MM.1S (cell line): ENCODE data around the gene CASKIN1.

Source experiments
- DNase-seq: peaks from one replicate; pipeline ENCODE4 v3.0.0-alpha.2; 2015
- H2AFZ ChIP-seq: fragments of 300-600 bp; sonication (generic); 2 replicates; pipeline ENCODE4 v1.6.0; 2016; ENCODE audit warnings: antibody characterized with exemption, low read length
- H3F3A ChIP-seq: fragments of 300-600 bp; sonication (generic); 2 replicates; pipeline ENCODE4 v1.6.1; 2016; ENCODE audit warnings: mild to moderate bottlenecking, antibody characterized with exemption, low read length, moderate library complexity, mixed read lengths; ENCODE audit not compliant: insufficient read depth
- H3K27ac ChIP-seq: fragments of 300-600 bp; sonication (generic); 2 replicates; pipeline ENCODE4 v1.5.1; 2016; ENCODE audit warnings: mild to moderate bottlenecking, low read length
- H3K27me3 ChIP-seq: fragments of 300-600 bp; sonication (generic); replicated peaks from 2 replicates; pipeline ENCODE4 v1.6.0; 2016; ENCODE audit warnings: low read length; ENCODE audit not compliant: insufficient read depth
- H3K36me3 ChIP-seq: fragments of 300-600 bp; sonication (generic); replicated peaks from 2 replicates; pipeline ENCODE4 v1.6.1; 2016; ENCODE audit warnings: mild to moderate bottlenecking, low read length, mixed read lengths; ENCODE audit not compliant: insufficient read depth
- H3K4me1 ChIP-seq: fragments of 300-600 bp; sonication (generic); 2 replicates; pipeline ENCODE4 v1.6.1; 2016; ENCODE audit warnings: low read length, mixed read lengths
- H3K4me2 ChIP-seq: fragments of 300-600 bp; sonication (generic); 2 replicates; pipeline ENCODE4 v1.6.0; 2016; ENCODE audit warnings: low read depth, low read length
- H3K4me3 ChIP-seq: fragments of 300-600 bp; sonication (generic); 2 replicates; pipeline ENCODE4 v1.5.1; 2016; ENCODE audit warnings: low read length, mixed read lengths
- H3K79me2 ChIP-seq: fragments of 300-600 bp; sonication (generic); 2 replicates; pipeline ENCODE4 v1.6.1; 2016; ENCODE audit warnings: mixed run types, low read length, mixed read lengths
- H3K9ac ChIP-seq: fragments of 300-600 bp; sonication (generic); 2 replicates; pipeline ENCODE4 v1.6.1; 2016; ENCODE audit warnings: low read length, mixed read lengths
- H3K9me2 ChIP-seq: fragments of 300-600 bp; sonication (generic); replicated peaks from 2 replicates; pipeline ENCODE4 v1.6.1; 2016; ENCODE audit warnings: mild to moderate bottlenecking, low read length, mixed read lengths; ENCODE audit not compliant: insufficient read depth
- H3K9me3 ChIP-seq: fragments of 300-600 bp; sonication (generic); replicated peaks from 2 replicates; pipeline ENCODE4 v1.6.1; 2016; ENCODE audit warnings: mild to moderate bottlenecking, low read length, mixed read lengths; ENCODE audit not compliant: insufficient read depth
- H4K20me1 ChIP-seq: fragments of 300-600 bp; sonication (generic); 2 replicates; pipeline ENCODE4 v1.6.1; 2016; ENCODE audit warnings: mild to moderate bottlenecking, low read length, moderate library complexity, mixed read lengths; ENCODE audit not compliant: insufficient read depth
- CTCF ChIP-seq: fragments of 300-600 bp; sonication (generic); IDR thresholded peaks from 2 replicates; pipeline ENCODE4 v1.5.1; 2016; ENCODE audit warnings: antibody characterized with exemption, low read length, mixed read lengths
- EZH2 ChIP-seq: fragments of 300-600 bp; sonication (generic); optimal IDR thresholded peaks from 2 replicates; pipeline ENCODE3; 2017; ENCODE audit warnings: low read depth, mild to moderate bottlenecking, antibody characterized with exemption, low read length, mixed read lengths
- EZH2phosphoT487 ChIP-seq: fragments of 300-600 bp; sonication (generic); IDR thresholded peaks from 2 replicates; pipeline ENCODE4 v1.6.1; 2018; ENCODE audit warnings: antibody characterized with exemption, low read length

The CASKIN1 gene

GRCh38 chr16:2238838-2239675 lies 42.7 kb upstream of the CASKIN1 start:
- Histone ChIP-seq H3K9ac (no peak overlapping the region), H3K4me3 (no peak overlapping the region), H3K27me3 (no peaks in the 10 kb centered on the region; the same call in 1 of the 2 replicates), H3K27ac (no peak overlapping the region), H3K9me3 (no peaks in the 10 kb centered on the region), H2AFZ (no peak overlapping the region), H4K20me1 (no peaks in the 10 kb centered on the region), H3K36me3 (peaks cover 2% of the 10 kb centered on the region; the same call in 1 of the 2 replicates), H3F3A (no peaks in the 10 kb centered on the region), H3K79me2 (peaks cover 1% of the 10 kb centered on the region; the same call in 1 of the 2 replicates), H3K9me2 (no peaks in the 10 kb centered on the region), H3K4me1 (no peaks in the 10 kb centered on the region), H3K4me2 (no peak overlapping the region)
- DNase-seq: no peak
- no peak for TF ChIP-seq EZH2
- no peak for TF ChIP-seq EZH2phosphoT487
- no peak for TF ChIP-seq CTCF

- H3K9ac ChIP-seq: no peak overlapping the region
- H3K36me3 ChIP-seq: peaks cover 2% of the 10 kb centered on the region; the same call in 1 of the 2 replicates
- H4K20me1 ChIP-seq: no peaks in the 10 kb centered on the region
- H2AFZ ChIP-seq: no peak overlapping the region
- no peak for DNase-seq
- H3K4me3 ChIP-seq: no peak overlapping the region
- H3K79me2 ChIP-seq: no peaks in the 10 kb centered on the region
- H3K9me3 ChIP-seq: no peaks in the 10 kb centered on the region
- H3K27me3 ChIP-seq: no peaks in the 10 kb centered on the region; the same call in 1 of the 2 replicates
- no peaks in the 10 kb centered on the region for H3F3A ChIP-seq
- no peaks in the 10 kb centered on the region for H3K9me2 ChIP-seq
- H3K4me2 ChIP-seq: no peak overlapping the region
- TF ChIP-seq EZH2 (no peak), EZH2phosphoT487 (no peak), CTCF (no peak)
- no peaks in the 10 kb centered on the region for H3K4me1 ChIP-seq
- H3K27ac ChIP-seq: no peak overlapping the region
Measured at GRCh38 chr16:2238150-2238837, 41.9 kb upstream of the CASKIN1 start.

GRCh38 chr16:2237493-2238149 lies 41.2 kb upstream of the CASKIN1 start:
- DNase-seq: no peak
- Histone ChIP-seq H3F3A (no peaks in the 10 kb centered on the region), H4K20me1 (no peaks in the 10 kb centered on the region), H3K4me3 (no peak overlapping the region), H2AFZ (no peak overlapping the region), H3K9me3 (no peaks in the 10 kb centered on the region), H3K27ac (no peak overlapping the region), H3K27me3 (no peaks in the 10 kb centered on the region; the same call in 1 of the 2 replicates), H3K36me3 (no peaks in the 10 kb centered on the region), H3K4me2 (no peak overlapping the region), H3K79me2 (no peaks in the 10 kb centered on the region), H3K4me1 (no peaks in the 10 kb centered on the region), H3K9ac (no peak overlapping the region), H3K9me2 (no peaks in the 10 kb centered on the region)
- TF ChIP-seq EZH2: no peak
- TF ChIP-seq CTCF: no peak
- TF ChIP-seq EZH2phosphoT487: no peak
